TTC549 (cell line): Measurements from ENCODE around the gene ARHGAP6.

Experiments used
- FAIRE-seq: peaks from 2 replicates; lab custom pipeline; 2012; peaks lifted over from hg19 to GRCh38; lab: Jason Lieb, UNC

Gene ARHGAP6

GRCh38 chrX:11665168-11666111 is at the start of gene ARHGAP6:
Gene ARHGAP6, minus strand, starts transcription at chrX:11665920. Its CDS starts 1,092 bp downstream, at chrX:11664828.
- FAIRE-seq, result no peak

GRCh38 chrX:11704725-11705495 is 39.2 kb upstream of the ARHGAP6 start:
- FAIRE-seq, result no peak

- FAIRE-seq, result no peak
Measured at GRCh38 chrX:11703855-11704254, 38.1 kb upstream of the ARHGAP6 start.

GRCh38 chrX:11702965-11703631 is 37.4 kb upstream of the ARHGAP6 start:
- FAIRE-seq, result no peak

GRCh38 chrX:11702420-11702819 is 36.7 kb upstream of the ARHGAP6 start:
- FAIRE-seq, result no peak

- FAIRE-seq, result no peak
Measured at GRCh38 chrX:11698702-11699101, 33.0 kb upstream of the ARHGAP6 start.

GRCh38 chrX:11688201-11688600 is 22.5 kb upstream of the ARHGAP6 start:
- FAIRE-seq, result no peak

GRCh38 chrX:11687157-11687556 is 21.4 kb upstream of the ARHGAP6 start:
- no peak for FAIRE-seq

- no peak for FAIRE-seq
Measured at GRCh38 chrX:11683057-11683456, 17.3 kb upstream of the ARHGAP6 start.

GRCh38 chrX:11678158-11678557 is 12.4 kb upstream of the ARHGAP6 start:
- FAIRE-seq, result no peak

GRCh38 chrX:11672213-11672612 is 6.5 kb upstream of the ARHGAP6 start:
- no peak for FAIRE-seq

- FAIRE-seq, result no peak
Measured at GRCh38 chrX:11670316-11670715, 4.6 kb upstream of the ARHGAP6 start.

- no peak for FAIRE-seq
Measured at GRCh38 chrX:11666952-11667685, 1.4 kb upstream of the ARHGAP6 start.

- no peak for FAIRE-seq
Measured at GRCh38 chrX:11666164-11666563, 444 bp upstream of the ARHGAP6 start.

- FAIRE-seq, result no peak
Measured at GRCh38 chrX:11664211-11665167, 1.2 kb downstream of the ARHGAP6 start.

- no peak for FAIRE-seq
Measured at GRCh38 chrX:11663875-11664210, 1.9 kb downstream of the ARHGAP6 start.

- FAIRE-seq, result no peak
Measured at GRCh38 chrX:11655282-11656015, 10.3 kb downstream of the ARHGAP6 start.

- FAIRE-seq, result no peak
Measured at GRCh38 chrX:11648705-11649519, 16.8 kb downstream of the ARHGAP6 start.

GRCh38 chrX:11647138-11647537 is 18.6 kb downstream of the ARHGAP6 start:
- no peak for FAIRE-seq
